ENCODE results near the gene IVNS1ABP. TPM values are rescaled to one million over a fixed set of nuclear protein-coding genes. Genes with fewer than 3 reads are reported as not detected.

The IVNS1ABP gene
- polyA plus RNA-seq, 4 donors: 298 to 355 (median 341) TPM

GRCh38 chr1:185297982-185298381 is 19.1 kb downstream of the IVNS1ABP start:
- no peak for DNase-seq (ENCODE audit: low read depth in 4 of 4, low spot score in 3 of 4)

- no peak for DNase-seq (ENCODE audit: low read depth in 4 of 4, low spot score in 3 of 4)
Measured at GRCh38 chr1:185295091-185295490, 22.0 kb downstream of the IVNS1ABP start.

GRCh38 chr1:185293967-185294542 is 23.0 kb downstream of the IVNS1ABP start:
- no peak for DNase-seq (ENCODE audit: low read depth in 4 of 4, low spot score in 3 of 4)

- no peak for DNase-seq (ENCODE audit: low read depth in 4 of 4, low spot score in 3 of 4)
Measured at GRCh38 chr1:185292237-185292636, 24.8 kb downstream of the IVNS1ABP start.

GRCh38 chr1:185291652-185292051 is 25.4 kb downstream of the IVNS1ABP start:
- no peak for DNase-seq (ENCODE audit: low read depth in 4 of 4, low spot score in 3 of 4)

GRCh38 chr1:185291159-185291558 is 25.9 kb downstream of the IVNS1ABP start:
- DNase-seq (ENCODE audit: low read depth in 4 of 4, low spot score in 3 of 4): no peak

- DNase-seq (ENCODE audit: low read depth in 4 of 4, low spot score in 3 of 4): no peak
Measured at GRCh38 chr1:185289880-185290279, 27.2 kb downstream of the IVNS1ABP start.

- no peak for DNase-seq (ENCODE audit: low read depth in 4 of 4, low spot score in 3 of 4)
Measured at GRCh38 chr1:185288435-185288834, 28.6 kb downstream of the IVNS1ABP start.

GRCh38 chr1:185287451-185287850 is 29.6 kb downstream of the IVNS1ABP start:
- no peak for DNase-seq (ENCODE audit: low read depth in 4 of 4, low spot score in 3 of 4)

- no peak for DNase-seq (ENCODE audit: low read depth in 4 of 4, low spot score in 3 of 4)
Measured at GRCh38 chr1:185284533-185285276, 32.3 kb downstream of the IVNS1ABP start.

- no peak for DNase-seq (ENCODE audit: low read depth in 4 of 4, low spot score in 3 of 4)
Measured at GRCh38 chr1:185284116-185284515, 32.9 kb downstream of the IVNS1ABP start.

- DNase-seq (ENCODE audit: low read depth in 4 of 4, low spot score in 3 of 4): no peak
Measured at GRCh38 chr1:185281245-185281644, 35.8 kb downstream of the IVNS1ABP start.

- DNase-seq (ENCODE audit: low read depth in 4 of 4, low spot score in 3 of 4): no peak
Measured at GRCh38 chr1:185280589-185280988, 36.5 kb downstream of the IVNS1ABP start.

- DNase-seq (ENCODE audit: low read depth in 4 of 4, low spot score in 3 of 4): no peak
Measured at GRCh38 chr1:185279571-185279970, 37.5 kb downstream of the IVNS1ABP start.

- no peak for DNase-seq (ENCODE audit: low read depth in 4 of 4, low spot score in 3 of 4)
Measured at GRCh38 chr1:185271921-185272320, 45.1 kb downstream of the IVNS1ABP start.

- DNase-seq (ENCODE audit: low read depth in 4 of 4, low spot score in 3 of 4): no peak
Measured at GRCh38 chr1:185268352-185268751, 48.7 kb downstream of the IVNS1ABP start.

GRCh38 chr1:185267701-185268100 is 49.3 kb downstream of the IVNS1ABP start:
- no peak for DNase-seq (ENCODE audit: low read depth in 4 of 4, low spot score in 3 of 4)

- no peak for DNase-seq (ENCODE audit: low read depth in 4 of 4, low spot score in 3 of 4)
Measured at GRCh38 chr1:185267301-185267700, 49.7 kb downstream of the IVNS1ABP start.

GRCh38 chr1:185265314-185265713 is 51.7 kb downstream of the IVNS1ABP start:
- no peak for DNase-seq (ENCODE audit: low read depth in 4 of 4, low spot score in 3 of 4)

- DNase-seq (ENCODE audit: low read depth in 4 of 4, low spot score in 3 of 4): no peak
Measured at GRCh38 chr1:185263780-185264179, 53.3 kb downstream of the IVNS1ABP start.

- DNase-seq (ENCODE audit: low read depth in 4 of 4, low spot score in 3 of 4): no peak
Measured at GRCh38 chr1:185263292-185263691, 53.8 kb downstream of the IVNS1ABP start.

- DNase-seq (ENCODE audit: low read depth in 4 of 4, low spot score in 3 of 4): no peak
Measured at GRCh38 chr1:185262151-185262550, 54.9 kb downstream of the IVNS1ABP start.
